Muscle of arm (tissue), 12 donors: ENCODE data around the gene KCNH8. TPM values are rescaled to one million over a fixed set of nuclear protein-coding genes. Genes with fewer than 3 reads are reported as not detected.

ENCODE experiments used
- DNase-seq: peaks from one replicate; pipeline ENCODE4 v3.0.0-alpha.2; 2013
- polyA plus RNA-seq, 12 donors: library from polyadenylated mRNA; unstranded; fragments of 120-200 nt; gene quantifications; one replicate each; pipeline ENCODE4 v1.2.1, GENCODE V29; 2013; ENCODE audit not compliant: insufficient read length in 12 of 12

The KCNH8 gene
- polyA plus RNA-seq, 12 donors: 0.08 to 1.8 (median 0.20) TPM; not detected in 2

- DNase-seq: no peak
Observed at GRCh38 chr3:19250959-19251610, 102.8 kb downstream of the KCNH8 start.

- DNase-seq: no peak
Observed at GRCh38 chr3:19254189-19254588, 105.9 kb downstream of the KCNH8 start.

GRCh38 chr3:19254784-19255338 lies 106.6 kb downstream of the KCNH8 start:
- no peak for DNase-seq

GRCh38 chr3:19256313-19256712 lies 108.0 kb downstream of the KCNH8 start:
- no peak for DNase-seq

GRCh38 chr3:19263606-19264005 lies 115.3 kb downstream of the KCNH8 start:
- DNase-seq: no peak

GRCh38 chr3:19264424-19264823 lies 116.1 kb downstream of the KCNH8 start:
- no peak for DNase-seq

GRCh38 chr3:19267040-19267439 lies 118.7 kb downstream of the KCNH8 start:
- no peak for DNase-seq

GRCh38 chr3:19270481-19270880 lies 122.2 kb downstream of the KCNH8 start:
- DNase-seq: no peak

- DNase-seq: no peak
Observed at GRCh38 chr3:19272296-19272695, 124.0 kb downstream of the KCNH8 start.

- no peak for DNase-seq
Observed at GRCh38 chr3:19273091-19273490, 124.8 kb downstream of the KCNH8 start.

GRCh38 chr3:19274576-19274975 lies 126.3 kb downstream of the KCNH8 start:
- DNase-seq: no peak

GRCh38 chr3:19284974-19285373 lies 136.7 kb downstream of the KCNH8 start:
- DNase-seq: no peak

GRCh38 chr3:19293295-19293694 lies 145.0 kb downstream of the KCNH8 start:
- DNase-seq: no peak

- no peak for DNase-seq
Observed at GRCh38 chr3:19295208-19295607, 146.9 kb downstream of the KCNH8 start.

GRCh38 chr3:19331931-19332330 lies 183.6 kb downstream of the KCNH8 start:
- no peak for DNase-seq

GRCh38 chr3:19334120-19334519 lies 185.8 kb downstream of the KCNH8 start:
- no peak for DNase-seq

GRCh38 chr3:19338769-19339168 lies 190.5 kb downstream of the KCNH8 start:
- DNase-seq: no peak

GRCh38 chr3:19342389-19342788 lies 194.1 kb downstream of the KCNH8 start:
- DNase-seq: no peak

- DNase-seq: no peak
Observed at GRCh38 chr3:19346759-19347158, 198.4 kb downstream of the KCNH8 start.

GRCh38 chr3:19347671-19348070 lies 199.4 kb downstream of the KCNH8 start:
- no peak for DNase-seq

- no peak for DNase-seq
Observed at GRCh38 chr3:19348500-19348899, 200.2 kb downstream of the KCNH8 start.

- no peak for DNase-seq
Observed at GRCh38 chr3:19348941-19349564, 200.7 kb downstream of the KCNH8 start.

- DNase-seq: no peak
Observed at GRCh38 chr3:19357947-19358346, 209.6 kb downstream of the KCNH8 start.

- no peak for DNase-seq
Observed at GRCh38 chr3:19363071-19363470, 214.8 kb downstream of the KCNH8 start.
